HG02852 (cell line): ENCODE measurements around the gene PKP4.
A peak's percentile ranks its signal among the peaks of the same experiment; 100 is the strongest.

ENCODE experiments used
- ATAC-seq: cut with Tn5 transposase; IDR thresholded peaks from one replicate; pipeline ENCODE4 v1.9.1; 2021; ENCODE audit warnings: mild to moderate bottlenecking, moderate library complexity; ENCODE audit not compliant: unreplicated experiment

PKP4 gene

DNA sequence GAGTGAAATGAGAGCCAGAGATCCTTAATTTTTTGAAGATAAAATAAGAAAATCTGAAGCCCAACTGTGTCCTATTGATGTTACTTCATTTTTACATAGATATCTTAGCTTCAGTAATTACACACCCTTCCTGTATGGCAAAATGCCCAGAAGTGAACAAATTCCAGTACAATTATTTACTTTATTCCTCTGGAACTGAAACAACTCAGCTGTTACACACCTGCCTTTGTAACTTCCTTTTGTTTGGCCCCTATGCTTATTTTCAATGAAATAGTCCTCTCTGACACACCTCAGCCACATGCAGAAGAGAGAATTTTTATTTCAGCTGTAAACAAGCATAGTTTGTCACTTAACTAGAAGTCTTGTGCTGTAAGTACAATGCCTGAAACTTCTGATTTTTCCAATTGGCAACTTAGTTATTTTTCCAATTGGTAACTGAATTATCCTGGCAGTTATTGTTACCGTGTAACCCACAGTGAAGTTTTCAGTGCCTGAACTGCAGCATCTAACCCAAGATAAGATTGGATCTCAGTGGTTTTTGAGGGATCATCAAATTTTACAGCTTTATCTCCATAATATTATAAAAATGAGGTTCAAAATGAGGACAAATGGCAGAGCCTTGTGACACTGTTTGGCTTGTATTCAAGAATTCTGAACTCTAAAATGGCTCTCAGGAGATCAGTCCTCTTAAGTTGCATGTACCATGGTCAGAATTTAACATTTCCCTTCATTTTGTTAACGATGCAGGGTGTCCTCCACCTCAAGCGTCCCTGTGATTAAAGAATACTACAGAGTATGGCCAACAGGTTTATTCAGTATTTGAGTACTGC lies 82.6 kb downstream of the PKP4 start:
- ATAC-seq: no peak

- no peak for ATAC-seq
Measured at GRCh38 chr2:158542577-158542976, 85.8 kb downstream of the PKP4 start.

GRCh38 chr2:158543957-158544356 lies 87.2 kb downstream of the PKP4 start:
- ATAC-seq: no peak

DNA sequence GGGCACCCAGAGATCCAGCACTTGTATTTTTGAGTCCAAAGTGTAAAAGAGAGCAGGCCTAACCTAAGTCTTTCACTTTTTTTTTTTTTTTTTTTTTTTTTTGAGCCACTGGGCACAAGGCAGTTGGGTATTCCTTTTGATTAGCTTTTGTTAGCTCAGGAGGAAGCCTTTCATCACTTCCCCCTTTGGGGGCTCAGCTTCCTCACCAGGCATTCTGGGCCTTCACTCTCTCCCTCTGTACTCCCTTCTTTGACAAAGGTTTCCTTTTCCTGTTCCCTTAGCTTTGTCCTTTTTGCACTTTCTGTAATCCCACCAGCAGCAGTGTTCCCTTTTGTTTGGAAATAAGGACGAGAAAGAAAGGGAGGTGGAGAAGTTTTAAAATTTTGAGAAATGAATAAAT lies 88.2 kb downstream of the PKP4 start:
- ATAC-seq: no peak

GRCh38 chr2:158546412-158547144 lies 89.8 kb downstream of the PKP4 start:
- peak; percentile 75 for ATAC-seq

GRCh38 chr2:158553257-158553656 lies 96.5 kb downstream of the PKP4 start:
- ATAC-seq: no peak

- ATAC-seq: no peak
Measured at GRCh38 chr2:158554996-158555395, 98.2 kb downstream of the PKP4 start.

DNA sequence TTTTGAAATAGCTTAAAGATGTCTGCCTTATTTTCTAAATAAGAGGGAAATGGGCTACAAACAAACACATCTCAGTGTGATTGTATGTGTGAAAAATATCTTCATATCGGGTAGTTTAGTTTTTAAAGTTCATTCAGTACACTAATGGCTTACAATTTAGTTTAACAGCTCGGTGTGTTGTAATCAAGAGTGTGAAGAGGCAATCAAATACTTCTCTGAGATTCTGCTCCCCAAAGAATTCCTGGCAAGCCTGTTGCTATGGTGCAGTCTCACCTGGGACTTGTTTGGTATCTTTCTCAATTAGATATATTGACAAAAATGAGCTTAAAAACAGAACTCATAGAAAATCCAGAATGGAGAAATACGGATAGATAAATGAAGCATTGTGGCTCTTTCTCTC lies 99.4 kb downstream of the PKP4 start:
- ATAC-seq: no peak

DNA sequence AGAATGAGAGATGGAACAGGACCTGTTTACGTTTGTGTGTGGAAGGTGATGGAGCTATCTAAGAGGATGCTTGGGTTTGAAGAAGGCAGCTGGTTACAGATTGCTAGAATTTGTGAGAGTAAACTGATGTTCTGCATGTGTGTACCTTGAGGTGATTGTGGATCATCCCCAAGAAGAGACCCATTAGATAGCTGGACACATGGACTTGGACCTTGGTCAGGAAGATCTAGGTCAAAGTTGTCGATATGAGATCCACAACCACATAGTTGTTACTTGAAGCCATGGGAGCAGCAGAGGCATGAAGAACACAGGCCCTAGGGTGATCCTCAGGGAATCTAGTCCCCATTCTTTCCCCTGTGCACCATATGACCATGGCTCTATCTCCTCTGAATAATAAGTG lies 101.0 kb downstream of the PKP4 start:
- ATAC-seq: no peak

- no peak for ATAC-seq
Measured at GRCh38 chr2:158559252-158559651, 102.5 kb downstream of the PKP4 start.

DNA sequence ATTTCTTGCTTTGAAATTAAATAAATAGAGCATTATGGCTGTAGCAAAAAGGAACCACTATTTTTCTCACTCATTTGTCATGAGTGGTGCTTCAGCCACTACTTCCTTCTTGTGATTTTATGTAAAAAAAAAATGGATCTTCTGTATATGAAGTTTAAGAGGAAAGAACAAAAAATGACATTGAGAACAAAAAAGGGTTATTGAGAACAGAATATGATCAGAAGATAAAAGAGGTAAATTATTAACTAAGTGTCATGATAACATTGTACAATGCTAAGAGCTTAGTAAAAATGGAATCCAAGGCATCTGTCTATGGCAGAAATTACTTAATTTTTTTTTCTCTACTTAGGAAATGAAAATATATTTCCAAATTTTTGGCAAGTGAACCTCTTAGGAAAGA lies 103.5 kb downstream of the PKP4 start:
- ATAC-seq: no peak

GRCh38 chr2:158561054-158561453 lies 104.3 kb downstream of the PKP4 start:
- ATAC-seq: no peak

DNA sequence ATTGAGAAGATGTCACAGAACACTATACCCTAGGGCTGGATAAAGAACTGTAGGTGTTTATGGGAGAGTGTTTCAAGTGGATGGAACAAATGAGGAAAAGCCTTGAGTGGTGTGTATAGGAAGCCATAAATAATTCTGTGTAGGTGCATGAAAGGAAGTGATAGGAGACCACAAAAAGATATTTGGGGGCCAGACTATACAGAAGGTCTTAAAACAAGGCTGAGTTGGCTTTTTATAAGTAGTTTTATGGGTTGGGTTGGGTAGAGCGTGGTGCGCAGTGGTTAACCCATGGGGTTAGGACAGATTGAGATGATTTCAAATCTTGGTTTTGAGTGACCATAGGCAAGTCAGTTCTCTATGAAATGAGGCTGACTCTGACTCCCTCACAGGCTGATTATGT lies 110.5 kb downstream of the PKP4 start:
- ATAC-seq: no peak

DNA sequence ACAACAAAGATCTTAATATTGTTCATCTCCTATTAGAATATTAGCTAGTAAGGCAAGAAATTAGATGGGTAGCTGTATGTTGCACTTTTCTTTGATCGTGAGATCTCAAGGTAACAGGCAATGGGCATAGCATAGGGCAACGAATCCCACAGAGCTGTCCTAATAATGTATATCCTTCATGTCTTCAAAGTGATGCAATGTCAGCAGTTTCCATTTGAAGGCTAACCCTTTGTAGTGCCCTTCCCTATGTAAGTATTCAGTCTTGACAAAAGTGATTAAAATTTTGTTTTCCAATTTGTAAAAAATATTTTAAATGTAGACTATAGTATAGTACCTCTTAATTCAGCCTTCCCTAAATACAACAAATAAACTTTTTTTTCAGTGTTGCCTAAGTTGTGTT lies 112.5 kb downstream of the PKP4 start:
- ATAC-seq: no peak

DNA sequence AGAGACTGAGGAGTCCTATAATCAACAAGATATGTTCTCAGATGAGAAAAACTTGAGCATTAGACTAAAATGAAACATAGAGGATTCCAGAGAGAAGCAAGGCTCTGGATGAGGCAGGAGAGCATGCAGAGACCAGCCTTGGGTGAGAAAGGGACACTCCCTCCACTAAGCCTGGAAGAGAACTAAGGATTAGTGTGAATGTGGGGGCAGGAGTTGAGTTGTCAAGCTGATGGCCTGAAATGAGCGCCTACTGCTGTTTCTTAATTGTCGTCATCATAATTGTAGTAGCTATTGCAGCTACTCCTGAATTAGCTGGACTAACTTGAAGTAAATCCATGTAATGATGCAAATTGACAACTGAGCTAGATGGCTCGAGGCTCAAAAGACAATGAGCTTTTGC lies 114.1 kb downstream of the PKP4 start:
- ATAC-seq: no peak

DNA sequence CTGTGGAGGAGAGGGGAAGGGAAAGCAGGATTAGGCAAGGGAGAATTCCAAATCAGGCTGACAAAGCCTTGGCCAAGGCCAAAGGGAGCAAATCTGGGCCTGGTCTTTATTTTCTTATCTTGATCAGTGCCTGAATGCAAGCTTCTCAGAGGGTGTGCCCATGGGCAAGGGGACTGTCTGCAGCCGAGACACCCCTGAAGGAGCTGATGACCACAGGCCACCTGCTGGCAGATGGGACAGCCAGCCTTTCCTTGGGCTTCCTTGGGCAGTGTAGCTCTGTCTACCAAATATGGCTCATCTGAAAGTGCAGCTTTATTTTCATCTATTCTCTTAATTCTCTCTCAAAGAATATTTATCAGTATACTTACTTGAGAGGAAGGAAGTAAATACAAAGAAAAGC lies 117.0 kb downstream of the PKP4 start:
- no peak for ATAC-seq

GRCh38 chr2:158575051-158575635 lies 118.4 kb downstream of the PKP4 start:
- no peak for ATAC-seq

DNA sequence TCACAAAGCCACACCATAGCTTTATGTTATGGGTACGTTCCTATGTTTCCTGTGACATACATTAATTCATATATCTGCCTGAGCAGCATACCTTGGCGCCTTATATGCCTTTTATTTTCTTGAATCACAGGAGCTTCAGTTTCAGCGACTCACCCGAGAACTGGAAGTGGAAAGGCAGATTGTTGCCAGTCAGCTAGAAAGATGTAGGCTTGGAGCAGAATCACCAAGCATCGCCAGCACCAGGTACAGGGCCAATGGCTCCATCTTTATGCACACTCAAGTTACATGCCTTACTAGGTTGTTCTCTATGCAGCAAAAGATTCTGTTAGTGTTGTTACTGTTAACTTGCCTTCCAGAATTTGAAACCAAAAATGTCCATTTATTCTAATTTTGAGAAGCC lies 120.4 kb downstream of the PKP4 start:
- ATAC-seq: no peak

GRCh38 chr2:158578703-158579330 lies 122.1 kb downstream of the PKP4 start:
- ATAC-seq: peak; percentile 85

DNA sequence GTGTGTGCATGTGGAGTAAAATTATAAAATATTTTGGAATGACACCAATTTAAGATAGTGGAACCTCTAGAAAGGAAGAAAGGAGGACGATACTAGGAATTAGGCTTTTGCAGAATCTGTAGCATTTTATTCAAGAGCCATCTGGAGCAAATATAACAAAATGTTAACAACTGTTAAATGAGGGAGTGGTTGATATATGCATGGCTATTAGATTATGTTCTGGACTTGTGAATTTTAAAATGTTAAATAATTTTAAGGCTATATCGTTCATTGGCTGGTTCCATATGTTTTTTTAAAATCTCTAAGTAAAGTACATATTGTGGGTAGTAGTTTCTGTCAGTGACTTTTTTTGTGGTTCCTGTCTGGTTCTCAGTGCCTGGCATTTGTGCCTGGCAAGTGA lies 123.2 kb downstream of the PKP4 start:
- no peak for ATAC-seq

GRCh38 chr2:158580760-158581159 lies 124.0 kb downstream of the PKP4 start:
- ATAC-seq: no peak

DNA sequence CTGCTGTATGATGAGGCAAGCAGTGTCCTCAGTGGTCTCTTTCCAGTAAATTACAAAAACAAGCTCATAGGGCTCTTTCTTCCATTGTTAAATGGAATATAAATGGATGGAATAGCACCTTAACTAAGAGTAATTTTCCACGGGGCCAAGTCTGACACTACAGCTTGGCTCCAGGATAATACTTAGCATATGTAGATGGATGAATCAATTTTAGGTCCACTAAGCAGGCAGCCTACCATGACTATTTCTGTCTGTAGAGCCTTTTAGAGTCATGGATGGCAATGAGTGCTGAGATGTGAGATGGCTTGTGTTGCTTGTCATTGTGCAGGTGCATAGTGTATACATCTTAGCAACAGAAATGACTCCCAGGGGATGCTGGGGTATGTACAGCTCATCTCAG lies 125.9 kb downstream of the PKP4 start:
- ATAC-seq: no peak
